ENCODE measurements around the gene DAAM2. TPM values are rescaled to one million over a fixed set of nuclear protein-coding genes. Genes with fewer than 3 reads are reported as not detected.

Gene DAAM2
- total and polyA plus RNA-seq, 2 of the 8 experiments (the other 6 are each of a cell fraction or from before 2014, with no cell fraction given), result 1.5 to 2.9 TPM

GRCh38 chr6:39910744-39911143 lies 118.6 kb downstream of the DAAM2 start:
- Histone ChIP-seq H2BK12ac (ENCODE audit: low read depth, low read length) (no peak overlapping the region), H3K79me1 (ENCODE audit: low read depth, low read length) (no peaks in the 10 kb centered on the region), H3K9ac (replicated peaks in 1 of 4; ENCODE audit: extremely low read depth in 1 of 4, low read depth in 3 of 4, low read length in 3 of 4) (no peak overlapping the region), H3K4me2 (ENCODE audit: insufficient read depth in 1 of 2, low read depth in 2 of 2, low read length in 2 of 2) (no peak overlapping the region), H3K27me3 (replicated peaks in 1 of 4; ENCODE audit: control insufficient read depth in 3 of 4, extremely low read depth in 1 of 4, insufficient read depth in 3 of 4, low read length in 3 of 4) (no peaks in the 10 kb centered on the region), H4K91ac (replicated peaks; ENCODE audit: insufficient read length, low read length) (no peak overlapping the region), H3K4me1 (replicated peaks in 1 of 4; ENCODE audit: control insufficient read depth in 3 of 4, insufficient read depth in 4 of 4, low read length in 3 of 4) (peaks cover 0 to 2% (median 0%) of the 10 kb centered on the region in 4 experiments; a peak in 1 of 7 replicates), H3K79me2 (ENCODE audit: control insufficient read depth in 1 of 2, insufficient read depth in 2 of 2, low read length in 2 of 2) (no peaks in the 10 kb centered on the region), H3K23me2 (ENCODE audit: low read depth, low read length) (no peaks in the 10 kb centered on the region), H3K4me3 (ENCODE audit: extremely low read depth in 1 of 4, insufficient read depth in 2 of 4, low read depth in 3 of 4, low read length in 4 of 4) (no peak overlapping the region), H3K23ac (ENCODE audit: insufficient read length) (no peak overlapping the region), H3K27ac (ENCODE audit: low read depth, low read length) (no peak overlapping the region), H4K8ac (ENCODE audit: extremely low read depth, insufficient read depth, low read length) (no peak overlapping the region), H3K9me3 (ENCODE audit: insufficient read depth in 2 of 2, low read depth in 1 of 2, low read length in 1 of 2) (no peaks in the 10 kb centered on the region), H2BK15ac (ENCODE audit: low read length) (no peak overlapping the region), H2BK20ac (ENCODE audit: low read length) (no peak overlapping the region), H2BK120ac (replicated peaks; ENCODE audit: low read depth, low read length) (no peak overlapping the region), H2AFZ (ENCODE audit: low read length) (no peak overlapping the region), H2AK5ac (ENCODE audit: low read depth, low read length) (no peak overlapping the region), H2BK5ac (ENCODE audit: low read depth, low read length) (no peak overlapping the region), H3K36me3 (ENCODE audit: control insufficient read depth in 2 of 4, insufficient read depth in 4 of 4, low read length in 3 of 4) (peaks cover 0 to 8% (median 5%) of the 10 kb centered on the region in 4 experiments; a peak in 5 of 8 replicates), H4K20me1 (replicated peaks in 1 of 2; ENCODE audit: control insufficient read depth in 1 of 2, insufficient read depth in 2 of 2, low read length in 2 of 2) (no peaks in the 10 kb centered on the region), H4K5ac (ENCODE audit: insufficient read length, low read depth, low read length) (no peak overlapping the region), H3K18ac (ENCODE audit: extremely low read depth, low read length) (no peak overlapping the region), H3K14ac (ENCODE audit: insufficient read length) (no peak overlapping the region), H3K56ac (replicated peaks; ENCODE audit: insufficient read length, low read depth, low read length) (no peak overlapping the region), H3K4ac (replicated peaks; ENCODE audit: insufficient read length, low read depth, low read length) (no peak overlapping the region)
- DNase-seq (ENCODE audit: low read depth in 1 of 2, low spot score in 2 of 2) (no peak), FAIRE-seq (no peak)
- ChIA-PET CTCF (ENCODE audit: partially characterized antibody) (interaction anchor here (0.8 to 1.7 kb wide), 7 partner anchors 10 to 639 kb away, joined by 3 to 5 read pairs (median 3); no protein-coding TSS in a partner anchor), POLR2A (ENCODE audit: partially characterized antibody) (interaction anchor here (1.3 to 2.0 kb wide), 2 partner anchors 10 to 11 kb away, joined by 3 to 4 read pairs; no protein-coding TSS in a partner anchor)
- 87% methylated on average over 2 of the region's 2 CpGs; no CpG with 5 or more reads in 1 of the 2 experiments for WGBS, 2 experiments (ENCODE audit: extremely low coverage in 1 of 2, insufficient coverage in 1 of 2, insufficient read length in 1 of 2, insufficient replicate concordance in 2 of 2, low coverage in 1 of 2, low lambda C conversion rate in 2 of 2, missing lambda C conversion rate in 1 of 2)
- TF ChIP-seq SP1 (IDR thresholded peaks at IDR 0.05; ENCODE audit: low read depth, low read length) (no peak), RAD21 (IDR thresholded peaks at IDR 0.05 in 1 of 2, conservative IDR thresholded peaks at IDR 0.05 in 1 of 2; ENCODE audit: low read depth in 2 of 2, low read length in 2 of 2) (no peak), EGR1 (IDR thresholded peaks at IDR 0.05; ENCODE audit: borderline replicate concordance, low read depth, low read length) (no peak), KDM4A (IDR thresholded peaks at IDR 0.05; ENCODE audit: low read depth, low read length, severe bottlenecking) (no peak), GABPA (IDR thresholded peaks at IDR 0.05; ENCODE audit: borderline replicate concordance, insufficient read depth, low read length) (no peak), KDM1A (IDR thresholded peaks at IDR 0.05; ENCODE audit: borderline replicate concordance, low read length) (no peak), POLR2AphosphoS5 (IDR thresholded peaks at IDR 0.05; ENCODE audit: low read depth, low read length) (no peak)
